Osteoblast (primary cell): Measurements from ENCODE around the gene PATE3. TPM values are rescaled to one million over a fixed set of nuclear protein-coding genes. Genes with fewer than 3 reads are reported as not detected.

Experiments
- DNase-seq: peaks from one replicate; pipeline ENCODE4 v3.0.0; 2011; ENCODE audit warnings: low spot score, mixed read lengths; ENCODE audit not compliant: insufficient read length; ENCODE audit errors: missing footprints
- H2AFZ ChIP-seq: 2 replicates; pipeline ENCODE4 v1.6.0; 2011; ENCODE audit warnings: mild to moderate bottlenecking, low read length
- H3K27ac ChIP-seq: 2 replicates; pipeline ENCODE4 v1.5.1; 2011; ENCODE audit warnings: mild to moderate bottlenecking, low read depth, low read length, moderate library complexity
- H3K27me3 ChIP-seq: 2 replicates; pipeline ENCODE4 v1.6.0; 2012; ENCODE audit warnings: mild to moderate bottlenecking, control low read depth, inconsistent platforms, low read length, moderate library complexity; ENCODE audit not compliant: insufficient read depth
- H3K36me3 ChIP-seq: 2 replicates; pipeline ENCODE4 v1.5.1; 2011; ENCODE audit warnings: mild to moderate bottlenecking, low read length, control low read depth, moderate library complexity; ENCODE audit not compliant: insufficient read depth
- H3K4me1 ChIP-seq: 2 replicates; pipeline ENCODE4 v1.5.1; 2011; ENCODE audit warnings: mild to moderate bottlenecking, low read length, control low read depth, moderate library complexity; ENCODE audit not compliant: insufficient read depth
- H3K4me2 ChIP-seq: 2 replicates; pipeline ENCODE4 v1.6.0; 2011; ENCODE audit warnings: mild to moderate bottlenecking, low read length; ENCODE audit not compliant: insufficient read depth
- H3K4me3 ChIP-seq: fragments of 200-600 bp; sonication (generic); 3 replicates; pipeline ENCODE4 v1.5.1; 2012; ENCODE audit warnings: mild to moderate bottlenecking, low read length, inconsistent platforms; ENCODE audit not compliant: insufficient read depth
- H3K79me2 ChIP-seq: 2 replicates; pipeline ENCODE4 v1.6.0; 2012; ENCODE audit warnings: mild to moderate bottlenecking, low read length, control low read depth, inconsistent platforms; ENCODE audit not compliant: insufficient read depth
- H3K9me3 ChIP-seq: 2 replicates; pipeline ENCODE4 v1.5.1; 2011; ENCODE audit warnings: low read depth, low read length, control low read depth
- H4K20me1 ChIP-seq: 2 replicates; pipeline ENCODE4 v1.6.0; 2012; ENCODE audit warnings: mild to moderate bottlenecking, low read length, control low read depth; ENCODE audit not compliant: insufficient read depth
- total RNA-seq: library from RNA; depleted of rRNA; stranded (reverse); fragments of >200 nt; gene quantifications from 2 replicates; pipeline ENCODE4 v1.2.3, GENCODE V29; 2012
- TF ChIP-seq, protein P1 (sequence below): IDR thresholded peaks from 2 replicates; pipeline ENCODE4 v1.5.1; 2011; ENCODE audit warnings: mild to moderate bottlenecking, low read depth, low read length, moderate library complexity; ENCODE audit errors: extremely low read depth

The PATE3 gene
- total RNA-seq, 1 donor = not detected

DNA sequence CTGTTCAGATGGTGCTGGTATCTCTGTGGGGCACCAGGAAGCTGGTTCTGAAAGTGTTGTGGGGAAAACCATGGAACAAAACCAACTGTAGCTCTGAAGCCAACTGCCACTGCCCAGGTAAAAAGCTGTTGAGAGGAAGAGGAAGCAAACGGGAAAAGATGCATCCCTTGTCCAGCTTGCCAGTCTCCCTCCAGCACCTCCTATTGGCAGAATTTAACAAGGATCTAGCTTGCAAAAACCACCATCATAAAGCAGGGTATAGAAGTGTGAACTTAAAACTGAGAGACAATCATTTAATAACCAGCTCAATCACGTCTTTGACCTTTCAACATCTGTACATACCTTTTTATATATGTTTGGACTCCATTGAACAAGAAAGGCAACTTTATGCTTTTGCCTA, 37.3 kb upstream of the PATE3 start:
- TF ChIP-seq, protein P1, sequence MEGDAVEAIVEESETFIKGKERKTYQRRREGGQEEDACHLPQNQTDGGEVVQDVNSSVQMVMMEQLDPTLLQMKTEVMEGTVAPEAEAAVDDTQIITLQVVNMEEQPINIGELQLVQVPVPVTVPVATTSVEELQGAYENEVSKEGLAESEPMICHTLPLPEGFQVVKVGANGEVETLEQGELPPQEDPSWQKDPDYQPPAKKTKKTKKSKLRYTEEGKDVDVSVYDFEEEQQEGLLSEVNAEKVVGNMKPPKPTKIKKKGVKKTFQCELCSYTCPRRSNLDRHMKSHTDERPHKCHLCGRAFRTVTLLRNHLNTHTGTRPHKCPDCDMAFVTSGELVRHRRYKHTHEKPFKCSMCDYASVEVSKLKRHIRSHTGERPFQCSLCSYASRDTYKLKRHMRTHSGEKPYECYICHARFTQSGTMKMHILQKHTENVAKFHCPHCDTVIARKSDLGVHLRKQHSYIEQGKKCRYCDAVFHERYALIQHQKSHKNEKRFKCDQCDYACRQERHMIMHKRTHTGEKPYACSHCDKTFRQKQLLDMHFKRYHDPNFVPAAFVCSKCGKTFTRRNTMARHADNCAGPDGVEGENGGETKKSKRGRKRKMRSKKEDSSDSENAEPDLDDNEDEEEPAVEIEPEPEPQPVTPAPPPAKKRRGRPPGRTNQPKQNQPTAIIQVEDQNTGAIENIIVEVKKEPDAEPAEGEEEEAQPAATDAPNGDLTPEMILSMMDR = peak; percentile 4
- Histone ChIP-seq H3K27me3 (no peaks in the 10 kb centered on the region), H3K36me3 (no peaks in the 10 kb centered on the region), H2AFZ (no peak overlapping the region), H3K27ac (no peak overlapping the region), H3K4me3 (no peak overlapping the region), H3K9me3 (no peaks in the 10 kb centered on the region), H4K20me1 (no peaks in the 10 kb centered on the region), H3K4me1 (no peaks in the 10 kb centered on the region), H3K79me2 (no peaks in the 10 kb centered on the region), H3K4me2 (no peak overlapping the region)
- DNase-seq = no peak

DNA sequence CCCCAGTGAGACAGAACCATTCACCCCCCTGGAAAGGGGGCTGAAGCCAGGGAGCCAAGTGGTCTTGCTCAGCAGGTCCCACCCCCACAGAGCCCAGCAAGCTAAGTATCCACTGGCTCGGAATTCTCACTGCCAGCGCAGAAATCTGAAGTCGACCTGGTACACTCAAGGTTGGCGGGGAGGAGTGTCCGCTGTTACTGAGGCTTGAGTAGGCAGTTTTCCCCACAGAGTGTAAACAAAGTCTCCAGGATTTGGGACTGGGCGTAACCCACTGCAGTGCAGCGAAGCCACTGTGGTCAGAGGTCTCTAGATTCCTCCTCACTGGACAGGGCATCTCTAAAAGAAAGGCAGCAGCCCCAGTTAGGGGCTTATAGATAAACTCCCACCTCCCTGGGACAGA, 31.9 kb upstream of the PATE3 start:
- Histone ChIP-seq H3K36me3 (no peaks in the 10 kb centered on the region), H2AFZ (no peak overlapping the region), H3K9me3 (no peaks in the 10 kb centered on the region), H3K27me3 (no peaks in the 10 kb centered on the region), H4K20me1 (no peaks in the 10 kb centered on the region), H3K4me2 (no peak overlapping the region), H3K4me1 (no peaks in the 10 kb centered on the region), H3K27ac (no peak overlapping the region), H3K4me3 (no peak overlapping the region), H3K79me2 (no peaks in the 10 kb centered on the region)
- DNase-seq = no peak
- TF ChIP-seq, protein P1 = no peak

DNA sequence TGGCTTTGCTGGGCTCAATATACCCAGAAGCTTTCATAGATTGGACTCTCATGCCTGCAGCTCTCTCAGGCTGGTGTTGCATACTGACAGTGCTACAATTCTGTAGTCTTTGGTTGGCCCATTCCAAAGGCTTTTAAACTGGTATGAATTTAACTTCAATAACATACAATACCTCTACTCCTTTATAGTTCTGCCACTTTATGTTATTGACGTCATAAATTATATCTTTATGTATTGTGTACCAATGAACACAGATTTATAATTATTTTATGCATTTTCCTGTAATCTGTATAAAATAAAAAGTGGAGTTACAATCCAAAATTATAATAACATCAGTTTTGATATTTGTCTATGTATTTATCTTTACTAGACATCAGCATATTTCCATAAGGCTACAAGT, 25.5 kb upstream of the PATE3 start:
- no peaks in the 10 kb centered on the region for H3K27me3 ChIP-seq
- H4K20me1 ChIP-seq = no peaks in the 10 kb centered on the region
- H3K4me1 ChIP-seq = no peaks in the 10 kb centered on the region
- no peaks in the 10 kb centered on the region for H3K79me2 ChIP-seq
- H3K36me3 ChIP-seq = no peaks in the 10 kb centered on the region
- H3K4me3 ChIP-seq = no peak overlapping the region
- H3K27ac ChIP-seq = no peak overlapping the region
- no peak overlapping the region for H2AFZ ChIP-seq
- H3K4me2 ChIP-seq = no peak overlapping the region
- no peaks in the 10 kb centered on the region for H3K9me3 ChIP-seq
- DNase-seq = no peak
- TF ChIP-seq, protein P1 = no peak

DNA sequence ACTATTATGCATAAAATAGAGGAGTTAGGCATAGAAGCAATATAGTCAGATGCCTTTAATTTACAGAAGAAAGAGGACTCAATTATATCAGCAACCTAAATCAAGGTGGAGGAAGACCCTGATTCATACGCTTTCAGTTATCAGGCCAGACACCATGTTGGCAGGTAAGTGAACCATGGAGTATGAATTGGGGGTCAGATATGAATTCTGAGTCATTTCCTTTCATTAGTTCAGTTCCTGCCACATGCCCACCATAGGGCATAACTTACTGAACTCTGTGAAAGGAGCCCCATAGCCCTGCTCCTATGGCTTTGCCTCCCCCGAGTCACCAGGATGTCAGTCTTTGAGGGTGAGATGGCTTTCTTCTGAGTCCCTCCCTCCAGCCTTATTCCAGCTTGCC, 24.4 kb upstream of the PATE3 start:
- Histone ChIP-seq H3K4me1 (no peaks in the 10 kb centered on the region), H3K79me2 (no peaks in the 10 kb centered on the region), H2AFZ (no peak overlapping the region), H3K4me3 (no peak overlapping the region), H3K27me3 (no peaks in the 10 kb centered on the region), H3K9me3 (no peaks in the 10 kb centered on the region), H3K4me2 (no peak overlapping the region), H4K20me1 (no peaks in the 10 kb centered on the region), H3K36me3 (no peaks in the 10 kb centered on the region), H3K27ac (no peak overlapping the region)
- TF ChIP-seq, protein P1 = no peak
- no peak for DNase-seq
